ENCODE measurements around the gene CDH23. TPM values are rescaled to one million over a fixed set of nuclear protein-coding genes. Genes with fewer than 3 reads are reported as not detected.

The CDH23 gene
- polyA plus RNA-seq, 1 donor from 2014 or later: not detected

DNA sequence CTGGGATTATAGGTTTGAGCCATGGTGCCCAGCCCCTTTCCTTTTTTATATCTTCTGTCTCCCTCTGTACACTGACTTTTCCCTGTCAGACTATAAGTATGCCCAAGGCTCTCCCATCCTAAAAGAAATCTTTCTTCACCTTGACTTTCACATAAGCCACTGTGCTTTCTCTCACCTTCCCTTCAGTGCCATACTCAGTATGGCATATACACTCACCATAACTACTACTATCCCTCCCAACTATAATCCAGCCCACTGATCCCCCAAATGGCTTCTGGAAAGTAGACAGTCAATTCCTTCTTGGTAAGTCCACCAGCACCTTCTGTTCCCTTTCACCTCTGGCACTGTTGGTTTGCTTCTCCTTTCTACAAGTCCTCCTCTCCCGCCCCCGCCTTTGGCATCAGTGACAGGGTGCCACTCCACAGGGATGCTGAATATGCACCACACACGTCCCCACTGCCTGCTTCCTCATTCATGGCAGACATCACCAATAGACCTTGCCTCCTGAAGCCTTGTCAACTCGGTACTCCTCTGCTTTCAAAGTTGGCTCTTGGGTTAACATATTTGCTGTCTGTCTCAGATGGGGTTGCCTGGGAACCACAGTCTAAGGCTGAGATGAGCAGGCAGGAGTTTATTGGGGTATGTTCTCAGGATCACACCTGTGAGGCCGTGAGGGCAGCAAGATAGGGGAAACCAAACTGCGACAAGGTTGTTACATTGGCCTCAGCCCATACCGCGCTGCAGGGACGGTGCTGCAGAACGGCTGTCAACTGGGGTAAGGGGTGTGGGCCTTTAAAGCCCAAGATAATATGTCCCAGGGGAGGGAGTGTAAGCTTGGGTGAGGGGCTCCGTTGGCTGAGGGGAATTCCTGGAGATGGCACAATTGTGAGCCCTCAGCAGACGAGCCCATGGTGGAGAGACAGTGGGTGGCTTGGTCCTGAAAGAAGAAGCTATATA, 461.5 kb downstream of the CDH23 start:
- H3K27me3 Mint-ChIP-seq: no peaks in the 10 kb centered on the region
- peaks cover 10 to 17% (median 14%) of the 10 kb centered on the region in 3 donors for H3K4me1 Mint-ChIP-seq
- H3K27ac Mint-ChIP-seq: peak overlapping the region in 2 of 3 donors; percentile 6 to 7
- no peaks in the 10 kb centered on the region for H3K9me3 Mint-ChIP-seq
- H3K36me3 Mint-ChIP-seq: peaks cover 2% of the 10 kb centered on the region
- H3K4me3 Mint-ChIP-seq: peak overlapping the region in 1 of 4 donors; percentile 15

GRCh38 chr10:71860243-71861029, 463.7 kb downstream of the CDH23 start:
- Mint-ChIP-seq H3K27me3 (no peaks in the 10 kb centered on the region), H3K4me3 (peak overlapping the region in 2 of 4 donors; percentile 36 to 77), H3K9me3 (no peaks in the 10 kb centered on the region), H3K36me3 (peaks cover 2% of the 10 kb centered on the region), H3K27ac (peak overlapping the region in 1 of 3 donors; percentile 76), H3K4me1 (peaks cover 10 to 17% (median 14%) of the 10 kb centered on the region in 3 donors)

DNA sequence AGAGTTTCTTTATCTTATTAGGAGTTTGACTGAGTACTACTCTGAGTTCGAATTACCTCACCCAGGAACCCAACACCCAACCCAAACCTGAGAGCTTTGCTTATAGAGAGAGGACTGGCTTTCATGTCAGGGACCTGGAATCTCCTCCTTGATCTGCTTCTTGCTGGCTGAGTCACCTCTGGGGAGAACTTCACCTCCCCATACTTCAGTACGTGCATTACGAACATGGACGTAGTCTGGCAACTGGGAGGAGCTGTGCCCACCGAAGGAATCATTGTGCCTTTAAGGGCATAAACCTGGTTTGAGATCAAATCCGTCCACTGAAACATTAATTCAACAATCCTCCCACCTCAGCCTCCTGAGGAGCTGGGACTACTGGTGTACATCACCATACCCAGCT, 466.5 kb downstream of the CDH23 start:
- Mint-ChIP-seq H3K27ac (no peak overlapping the region), H3K36me3 (peaks cover 2% of the 10 kb centered on the region), H3K4me3 (peak overlapping the region in 1 of 4 donors; percentile 31), H3K27me3 (no peaks in the 10 kb centered on the region), H3K9me3 (no peaks in the 10 kb centered on the region), H3K4me1 (peaks cover 12 to 23% (median 17%) of the 10 kb centered on the region in 3 donors)

DNA sequence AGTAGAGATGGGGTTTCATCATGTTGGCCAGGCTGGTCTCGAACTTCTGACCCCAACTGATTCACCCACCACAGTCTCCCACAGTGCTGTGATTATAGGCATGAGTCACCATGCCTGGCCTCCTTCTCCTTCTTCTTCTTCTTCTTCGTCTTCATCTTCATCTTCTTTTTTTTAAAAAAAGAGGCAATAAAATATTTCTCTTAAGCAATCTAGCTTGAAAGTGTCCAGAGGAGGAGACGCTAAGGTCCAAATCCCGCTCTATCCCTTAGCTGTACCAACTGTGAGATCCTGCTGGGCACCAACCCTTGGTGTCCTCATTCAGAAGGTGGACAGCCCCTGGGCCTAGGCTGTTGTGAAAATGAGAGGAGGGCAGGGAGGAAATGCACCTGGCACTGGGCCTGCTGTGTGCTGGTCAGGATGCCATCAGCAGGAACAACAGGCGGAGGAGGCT, 468.2 kb downstream of the CDH23 start:
- Mint-ChIP-seq H3K36me3 (no peaks in the 10 kb centered on the region), H3K9me3 (no peaks in the 10 kb centered on the region), H3K4me1 (peaks cover 5 to 19% (median 18%) of the 10 kb centered on the region in 3 donors), H3K27ac (no peak overlapping the region), H3K4me3 (no peak overlapping the region), H3K27me3 (no peaks in the 10 kb centered on the region)

Other genes with a start within 250 kb of the CDH23 start
- gene UNC5B, start 184.3 kb upstream of the CDH23 start, polyA plus RNA-seq: not detected
- gene SLC29A3, start 77.7 kb upstream of the CDH23 start, polyA plus RNA-seq: 9.0 TPM